ENCODE data around the gene TPD52L2.
"Not testable (repeated sequence)": the region's sequence is repeated elsewhere in the genome, so short reads cannot be mapped to it uniquely, and the experiment has no call there.

Gene TPD52L2

DNA sequence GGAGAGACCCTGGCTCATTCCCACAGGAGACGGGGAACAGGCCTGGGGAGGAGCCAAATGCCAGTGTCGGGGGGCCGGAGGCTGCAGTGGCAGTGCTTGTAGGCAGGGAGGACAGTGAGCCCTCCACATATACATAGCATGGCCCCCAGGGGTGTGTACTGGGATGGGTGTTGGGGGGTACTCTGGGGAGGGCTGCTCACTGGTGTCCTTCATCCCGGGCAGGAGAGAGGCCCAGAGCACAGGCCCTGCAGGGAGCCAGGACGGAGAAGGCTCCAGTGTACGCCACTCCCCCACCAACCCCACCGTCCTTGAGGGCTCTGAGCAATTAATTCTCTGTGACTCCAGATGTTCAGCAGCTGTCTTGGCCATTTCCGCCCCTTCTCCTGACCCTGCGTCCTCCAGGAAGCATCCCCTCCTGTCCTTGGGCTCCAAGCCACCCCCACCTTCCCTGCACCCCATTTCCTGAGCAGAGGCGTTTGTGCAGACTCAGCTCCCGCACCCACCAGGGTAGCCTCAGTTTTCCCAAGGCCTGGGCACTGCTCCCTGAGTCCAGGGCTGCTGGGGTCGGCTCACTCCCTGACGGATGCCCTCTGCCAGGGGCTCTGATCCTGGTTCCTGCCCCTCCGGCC is 7.2 kb upstream of the TPD52L2 start:
- DNase-seq = no peak

DNA sequence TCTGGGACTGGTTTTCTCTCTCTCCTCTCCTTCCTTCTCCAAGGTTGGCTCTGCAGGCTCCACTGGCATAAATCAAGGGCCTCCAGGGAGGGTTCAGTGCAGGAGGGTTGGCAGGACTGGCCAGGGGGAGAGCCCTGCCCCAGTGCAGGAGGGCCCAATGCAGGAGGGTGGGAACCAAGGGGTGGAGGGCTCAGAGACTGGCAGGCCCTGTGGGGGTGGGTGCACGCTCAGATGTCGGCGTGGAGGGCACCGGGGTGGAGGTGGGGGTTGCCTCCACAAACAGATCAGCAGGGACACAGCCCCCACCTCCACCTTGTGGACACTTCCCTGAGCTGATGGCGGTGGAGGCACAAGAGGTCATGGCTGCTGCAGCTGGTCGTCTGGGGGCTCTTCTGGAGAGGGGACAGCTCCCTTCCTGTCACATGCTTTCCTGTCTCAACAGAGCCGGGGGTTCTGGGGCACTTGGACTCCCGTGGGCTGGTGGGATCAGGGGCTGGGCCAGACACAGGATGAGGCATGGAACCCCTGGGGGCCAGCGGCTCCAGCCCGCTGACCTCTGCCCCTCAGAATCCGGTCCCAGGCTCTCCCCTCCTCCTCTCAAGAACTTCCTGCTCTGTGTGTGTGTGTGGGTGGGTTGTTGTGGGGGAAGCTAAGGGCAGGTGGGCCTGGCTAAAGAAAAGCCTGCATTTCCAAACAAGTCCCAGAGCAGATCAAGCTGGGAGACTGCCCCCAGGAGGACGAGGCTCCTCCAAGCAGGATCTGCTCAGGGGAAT is 6.5 kb upstream of the TPD52L2 start:
- no peak for DNase-seq

DNA sequence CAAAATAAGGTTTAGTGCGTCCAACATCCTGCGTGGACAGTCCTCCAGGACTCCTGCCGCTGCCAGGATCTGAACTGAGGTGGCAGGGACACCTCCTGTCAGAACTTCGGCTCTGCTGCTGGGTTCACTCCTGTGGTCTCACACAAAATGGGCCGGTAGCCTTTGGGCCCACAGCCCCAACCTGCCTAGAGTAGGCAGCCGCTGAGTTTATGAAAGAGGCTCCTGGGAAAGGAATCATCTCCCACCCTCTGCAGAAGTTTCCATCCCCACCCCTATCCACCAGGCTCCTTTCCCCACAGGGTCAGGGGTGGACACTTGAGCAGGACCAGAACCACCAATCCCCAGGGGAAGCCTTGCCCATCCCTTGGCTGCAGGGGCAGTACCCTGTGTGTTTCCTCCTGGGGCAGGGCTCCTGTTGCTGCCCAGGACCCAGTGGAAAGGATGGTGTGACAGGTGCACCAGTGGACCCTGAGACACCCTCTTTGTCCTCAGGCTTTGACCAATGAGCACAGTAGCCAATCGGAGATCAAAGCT is 5.8 kb upstream of the TPD52L2 start:
- DNase-seq = no peak

DNA sequence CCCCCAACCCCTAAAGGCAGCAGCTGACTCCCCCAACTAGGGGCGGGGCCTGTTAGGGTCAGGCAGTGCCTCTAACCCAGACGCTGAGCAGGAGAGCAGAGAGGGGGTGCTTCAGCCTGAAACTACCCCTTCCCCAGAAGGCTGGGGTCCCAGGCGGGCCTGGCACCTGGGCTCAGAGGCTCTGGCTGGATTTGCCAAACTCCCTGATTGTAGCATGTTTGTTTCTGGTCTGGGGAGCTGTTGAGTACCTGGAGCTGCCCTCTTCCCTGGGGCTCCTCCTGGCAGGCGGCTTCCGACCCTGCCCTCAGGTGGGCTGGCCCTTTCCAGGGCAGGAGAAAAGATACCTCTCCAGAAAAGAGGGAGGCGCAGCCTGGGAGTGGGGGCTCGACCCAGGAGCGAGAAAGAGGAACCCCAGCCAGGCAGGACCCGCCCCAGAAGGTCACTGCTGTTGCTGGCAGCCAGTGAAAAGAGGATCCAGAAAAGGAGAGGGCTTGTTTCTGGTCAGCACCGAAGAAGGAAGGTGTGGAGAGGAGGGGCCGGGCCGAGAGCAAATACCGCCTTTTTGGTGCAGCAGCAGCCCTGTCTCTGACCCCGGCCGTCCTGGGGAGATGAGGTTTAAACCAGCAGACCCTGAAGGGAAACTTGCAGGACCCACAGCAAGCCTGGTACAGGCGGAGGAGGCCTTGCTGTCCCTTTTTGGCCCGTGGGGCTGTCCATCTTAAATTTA is 4.6 kb upstream of the TPD52L2 start:
- DNase-seq = no peak

DNA sequence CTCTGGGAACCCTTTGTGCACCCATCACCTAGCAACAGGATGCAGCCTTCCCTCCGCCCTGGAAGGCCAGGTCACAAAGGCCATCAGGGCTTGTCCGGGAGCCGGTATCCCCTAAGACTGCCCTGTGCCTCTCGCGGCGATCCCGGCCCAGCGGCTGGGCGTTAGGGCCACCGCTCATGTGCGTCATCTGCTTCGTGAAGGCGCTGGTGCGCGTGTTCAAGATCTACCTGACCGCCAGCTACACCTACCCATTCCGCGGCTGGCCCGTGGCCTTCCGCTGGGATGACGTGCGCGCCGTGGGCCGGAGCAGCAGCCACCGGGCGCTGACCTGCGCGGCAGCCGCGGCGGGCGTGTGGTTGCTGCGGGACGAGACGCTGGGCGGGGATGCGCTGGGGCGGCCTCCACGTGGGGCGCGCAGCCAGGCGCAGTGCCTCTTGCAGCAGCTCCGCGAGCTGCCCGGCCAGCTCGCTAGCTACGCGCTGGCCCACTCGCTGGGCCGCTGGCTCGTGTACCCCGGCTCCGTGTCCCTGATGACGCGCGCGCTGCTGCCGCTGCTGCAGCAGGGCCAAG is 3.6 kb upstream of the TPD52L2 start, which contains the start of gene ABHD16B:
Gene ABHD16B, plus strand, starts transcription at position 134 of the 570 bp plus-strand sequence. Its CDS starts 43 bp downstream, at position 177.
- no peak for DNase-seq

DNA sequence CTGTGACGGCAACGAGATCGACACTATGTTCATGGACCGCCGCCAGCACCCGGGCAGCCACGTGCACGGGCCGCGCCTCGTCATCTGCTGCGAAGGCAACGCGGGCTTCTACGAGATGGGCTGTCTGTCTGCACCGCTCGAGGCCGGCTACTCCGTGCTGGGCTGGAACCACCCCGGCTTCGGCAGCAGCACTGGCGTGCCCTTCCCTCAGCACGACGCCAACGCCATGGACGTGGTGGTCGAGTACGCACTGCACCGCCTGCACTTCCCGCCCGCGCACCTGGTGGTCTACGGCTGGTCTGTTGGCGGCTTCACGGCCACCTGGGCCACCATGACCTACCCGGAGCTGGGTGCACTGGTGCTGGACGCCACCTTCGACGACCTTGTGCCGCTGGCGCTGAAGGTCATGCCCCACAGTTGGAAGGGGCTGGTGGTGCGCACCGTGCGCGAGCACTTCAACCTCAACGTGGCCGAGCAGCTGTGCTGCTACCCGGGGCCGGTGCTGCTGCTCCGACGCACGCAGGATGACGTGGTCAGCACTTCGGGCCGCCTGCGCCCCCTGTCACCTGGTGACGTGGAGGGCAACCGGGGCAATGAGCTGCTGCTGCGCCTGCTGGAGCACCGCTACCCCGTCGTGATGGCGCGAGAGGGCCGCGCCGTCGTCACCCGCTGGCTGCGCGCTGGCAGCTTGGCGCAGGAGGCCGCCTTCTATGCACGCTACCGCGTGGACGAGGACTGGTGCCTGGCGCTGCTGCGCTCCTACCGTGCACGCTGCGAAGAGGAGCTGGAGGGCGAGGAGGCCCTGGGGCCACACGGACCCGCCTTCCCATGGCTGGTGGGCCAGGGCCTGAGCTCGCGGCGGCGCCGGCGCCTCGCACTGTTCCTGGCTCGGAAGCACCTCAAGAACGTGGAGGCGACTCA is 2.8 kb upstream of the TPD52L2 start:
- no peak for DNase-seq

DNA sequence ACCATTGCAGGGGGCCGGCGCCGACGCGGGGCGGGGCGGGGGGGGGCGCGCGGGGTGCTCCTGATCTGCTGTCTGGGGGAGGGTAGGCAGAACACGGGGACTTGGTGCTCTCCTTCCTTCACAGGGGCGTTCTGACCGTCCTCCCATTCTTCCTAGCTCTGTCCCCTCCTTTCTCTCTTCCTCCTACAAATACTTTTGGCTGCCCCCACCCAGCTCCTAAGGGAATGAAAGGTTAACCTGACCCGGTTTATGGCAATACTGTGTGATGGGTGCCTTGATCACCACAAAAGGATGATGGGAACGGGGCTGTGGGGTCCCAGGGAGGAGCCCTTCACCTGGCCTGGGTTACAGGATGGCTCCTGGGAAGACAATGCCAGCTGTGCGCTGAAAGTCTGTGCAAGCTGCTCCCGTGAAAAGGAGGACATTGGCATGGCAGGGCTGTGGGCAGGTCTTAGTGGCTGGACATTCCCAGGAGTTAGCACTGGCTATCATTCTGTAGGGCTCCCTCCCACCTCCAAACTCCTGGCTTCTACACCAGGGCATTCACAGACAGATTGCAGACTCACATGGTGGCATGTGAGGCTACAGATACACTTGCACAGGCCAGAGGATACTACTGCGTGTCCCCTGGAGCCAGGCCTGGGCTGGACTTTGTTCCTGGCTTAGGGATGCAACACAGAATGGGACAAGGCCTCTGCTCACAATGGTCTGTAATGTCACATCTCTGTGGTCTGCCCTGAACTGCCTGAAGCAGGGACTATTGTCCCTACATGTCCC is 1.9 kb upstream of the TPD52L2 start:
- DNase-seq = no peak

DNA sequence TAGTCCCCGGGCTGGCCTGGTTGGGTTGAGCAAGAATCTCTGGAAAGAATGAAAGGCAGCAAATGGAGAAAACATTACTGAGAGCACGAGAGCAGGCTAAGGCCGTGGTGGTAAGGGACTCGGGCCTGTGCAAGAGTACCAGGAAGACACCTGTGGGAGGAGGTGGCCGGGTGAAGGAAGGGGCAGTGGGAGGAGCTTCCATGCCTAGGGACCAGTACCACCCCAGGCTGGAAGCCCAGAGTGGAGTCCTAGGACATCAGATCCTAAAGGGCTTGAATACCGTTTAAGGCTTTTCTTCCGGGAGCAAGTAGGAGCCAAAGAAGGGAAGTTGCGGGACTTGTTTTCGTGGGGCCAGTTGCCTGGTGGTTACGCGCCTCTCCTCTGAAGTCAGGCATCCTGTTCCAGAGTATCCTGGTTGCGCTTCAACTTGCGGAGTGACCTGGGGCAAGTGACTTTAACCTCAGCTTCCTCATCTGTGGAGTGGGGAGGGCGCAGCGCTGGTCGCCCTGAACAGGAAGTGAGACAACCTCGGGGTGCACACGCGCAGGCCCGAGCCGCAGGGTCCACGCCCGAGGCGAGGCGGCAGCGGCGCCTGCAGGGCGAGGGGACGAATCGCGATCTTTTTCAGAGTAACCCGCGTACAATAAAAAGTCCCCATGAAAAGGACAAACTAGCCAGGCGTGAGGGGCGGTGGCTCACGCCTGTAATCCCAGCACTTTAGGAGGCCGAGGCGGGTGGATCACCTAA is 1.1 kb upstream of the TPD52L2 start:
- DNase-seq = peak; percentile 67 to 78

DNA sequence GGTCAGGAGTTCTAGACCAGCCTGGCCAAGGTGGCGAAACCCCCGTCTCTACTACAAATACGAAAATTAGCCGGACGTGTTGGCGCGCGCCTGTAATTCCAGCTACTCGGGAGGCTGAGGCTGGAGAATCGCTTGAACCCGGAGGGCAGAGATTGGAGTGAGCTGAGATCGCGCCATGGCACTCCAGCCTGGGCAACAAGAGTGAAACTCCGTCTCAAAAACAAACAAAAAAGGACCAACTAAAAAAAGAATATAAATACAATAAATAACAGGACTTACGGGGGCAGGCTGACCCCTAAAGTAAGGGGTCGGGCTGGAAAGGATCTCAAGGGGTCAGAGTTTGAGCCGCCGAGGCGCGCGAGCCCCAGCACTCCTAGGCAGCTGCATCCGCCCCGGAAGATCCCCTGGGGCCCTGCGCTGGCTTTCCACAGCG is 509 bp upstream of the TPD52L2 start:
- no peak for DNase-seq

DNA sequence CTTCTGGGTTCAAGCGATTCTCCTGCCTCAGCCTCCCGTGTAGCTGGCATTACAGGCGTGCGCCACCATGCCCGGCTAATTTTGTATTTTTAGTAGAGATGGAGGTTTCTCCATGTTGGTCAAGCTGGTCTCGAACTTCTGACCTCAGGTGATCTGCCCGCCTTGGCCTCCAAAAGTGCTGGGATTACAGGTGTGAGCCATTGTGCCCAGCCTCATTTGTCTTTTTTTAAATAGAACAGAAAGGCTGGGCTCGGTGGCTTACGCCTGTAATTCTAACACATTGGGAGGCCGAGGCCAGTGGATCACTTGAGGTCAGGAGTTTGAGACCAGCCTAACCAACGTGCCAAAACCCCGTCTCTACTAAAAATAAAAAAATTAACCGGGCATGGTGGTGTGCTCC is 2.0 kb downstream of the TPD52L2 start:
- DNase-seq = not testable (repeated sequence)

DNA sequence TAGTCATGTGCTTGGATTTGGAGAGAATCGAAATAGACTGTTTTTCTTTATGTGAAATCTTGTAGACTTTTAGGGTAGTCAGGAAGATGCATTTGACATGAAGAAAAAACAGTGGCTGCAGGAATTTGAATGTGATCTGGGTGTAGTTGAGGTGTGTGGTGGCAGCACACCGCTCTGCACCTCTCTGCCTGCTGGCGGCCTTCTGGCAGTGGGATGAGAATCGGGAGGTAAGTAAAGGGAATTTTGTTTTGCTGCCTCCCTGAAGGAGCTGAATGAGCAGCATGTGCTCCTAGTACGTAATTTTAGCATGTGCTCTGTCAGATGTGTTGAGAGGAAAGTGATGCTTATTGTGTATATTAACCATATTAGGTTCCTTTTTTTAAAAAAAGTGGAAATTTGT is 3.2 kb downstream of the TPD52L2 start:
- no peak for DNase-seq

DNA sequence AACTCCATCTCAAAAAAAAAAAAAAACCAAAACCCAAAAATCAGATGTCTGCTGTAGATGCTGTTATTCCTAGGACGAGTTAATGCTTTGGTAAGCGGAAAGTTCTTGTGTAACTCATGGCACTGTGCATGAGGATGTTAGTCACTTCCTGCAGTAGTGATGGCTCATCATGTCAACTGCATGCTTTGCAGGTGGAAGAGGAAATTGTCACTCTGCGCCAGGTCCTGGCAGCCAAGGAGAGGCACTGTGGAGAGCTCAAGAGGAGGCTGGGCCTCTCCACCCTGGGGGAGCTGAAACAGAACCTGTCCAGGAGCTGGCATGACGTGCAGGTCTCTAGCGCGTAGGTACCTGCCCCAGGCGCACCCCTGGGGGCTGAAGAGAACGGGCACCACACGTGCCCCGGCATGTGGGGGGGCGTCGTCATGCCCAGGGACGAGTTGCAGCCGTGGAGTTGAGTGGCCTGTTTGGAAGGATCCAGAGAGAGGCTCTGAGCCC is 8.5 kb downstream of the TPD52L2 start:
- peak in 1 of 2 experiments; percentile 62 for DNase-seq

DNA sequence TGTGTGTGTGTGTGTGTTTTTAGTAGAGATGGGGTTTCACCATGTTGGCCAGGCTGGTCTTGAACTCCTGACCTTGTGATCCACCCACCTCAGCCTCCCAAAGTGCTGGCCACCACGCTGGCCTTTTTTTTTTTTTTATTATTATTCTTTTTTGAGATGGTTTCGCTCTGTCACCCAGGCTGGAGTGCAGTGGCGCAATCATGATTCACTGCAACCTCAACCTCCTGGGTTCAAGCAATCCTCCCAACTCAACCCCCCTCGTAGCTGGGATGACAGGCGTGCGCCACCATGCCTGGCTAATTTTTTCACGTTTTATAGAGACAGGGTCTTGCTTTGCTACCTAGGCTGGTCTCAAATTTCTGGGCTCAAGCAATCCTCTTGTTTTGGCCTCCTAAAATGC is 9.2 kb downstream of the TPD52L2 start:
- DNase-seq = not testable (repeated sequence)

DNA sequence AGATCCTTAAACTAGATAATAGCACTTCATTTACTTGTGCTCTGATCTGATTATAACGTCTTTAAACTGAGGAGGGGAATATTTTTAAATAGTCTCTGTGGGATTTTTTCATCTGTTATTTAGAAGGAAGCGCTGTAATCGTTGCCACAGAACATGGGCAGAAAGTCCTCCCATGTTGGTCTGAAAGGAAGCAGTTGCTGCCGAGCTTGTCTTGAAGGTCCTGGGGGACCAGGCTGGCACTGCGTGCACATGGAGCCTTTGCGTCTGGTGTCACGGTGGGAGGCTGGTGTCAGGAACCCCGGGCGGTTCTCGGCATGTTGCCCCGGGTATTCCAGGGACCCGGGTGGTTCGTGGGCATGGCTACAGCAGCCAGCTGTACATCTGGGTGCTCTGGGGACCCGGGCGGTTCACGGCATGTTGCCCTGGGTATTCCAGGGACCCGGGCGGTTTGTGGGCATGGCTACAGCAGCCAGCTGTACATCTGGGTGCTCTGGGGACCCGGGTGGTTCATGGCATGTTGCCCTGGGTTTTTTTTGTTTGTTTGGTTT is 11.5 kb downstream of the TPD52L2 start:
- DNase-seq = no peak

DNA sequence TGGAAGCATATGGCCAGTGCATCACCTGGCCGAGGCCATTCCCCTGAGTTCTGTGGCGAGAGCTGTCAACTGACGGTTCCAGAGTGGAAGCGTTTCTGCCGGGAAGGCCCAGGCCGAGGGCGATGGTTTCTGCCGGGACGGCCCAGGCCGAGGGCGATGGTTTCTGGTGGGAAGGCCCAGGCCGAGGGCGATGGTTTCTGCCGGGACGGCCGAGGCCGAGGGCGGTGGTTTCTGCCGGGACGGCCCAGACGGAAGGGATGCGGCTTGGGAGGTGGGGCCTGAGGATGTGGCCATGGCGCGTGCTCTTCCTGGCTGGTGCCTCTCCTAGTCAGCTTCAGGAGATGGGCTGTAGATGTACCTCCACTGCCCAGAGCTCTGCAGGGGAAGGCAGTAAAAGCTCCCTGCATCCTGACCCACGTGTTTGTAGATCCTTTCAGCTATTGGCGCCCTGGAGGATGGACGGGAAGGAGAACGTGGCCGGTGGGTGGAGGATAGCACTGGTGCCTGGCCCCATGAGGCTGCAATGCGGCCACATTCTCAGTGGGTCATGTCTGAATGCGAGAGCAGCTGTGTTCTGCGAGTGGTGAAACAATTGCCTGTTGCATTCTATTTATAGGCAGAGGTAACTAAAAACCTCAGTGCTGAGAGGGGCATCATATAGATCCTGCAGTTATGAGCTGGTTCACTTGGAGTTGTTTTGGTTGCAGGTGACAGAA is 12.8 kb downstream of the TPD52L2 start:
- DNase-seq = no peak

DNA sequence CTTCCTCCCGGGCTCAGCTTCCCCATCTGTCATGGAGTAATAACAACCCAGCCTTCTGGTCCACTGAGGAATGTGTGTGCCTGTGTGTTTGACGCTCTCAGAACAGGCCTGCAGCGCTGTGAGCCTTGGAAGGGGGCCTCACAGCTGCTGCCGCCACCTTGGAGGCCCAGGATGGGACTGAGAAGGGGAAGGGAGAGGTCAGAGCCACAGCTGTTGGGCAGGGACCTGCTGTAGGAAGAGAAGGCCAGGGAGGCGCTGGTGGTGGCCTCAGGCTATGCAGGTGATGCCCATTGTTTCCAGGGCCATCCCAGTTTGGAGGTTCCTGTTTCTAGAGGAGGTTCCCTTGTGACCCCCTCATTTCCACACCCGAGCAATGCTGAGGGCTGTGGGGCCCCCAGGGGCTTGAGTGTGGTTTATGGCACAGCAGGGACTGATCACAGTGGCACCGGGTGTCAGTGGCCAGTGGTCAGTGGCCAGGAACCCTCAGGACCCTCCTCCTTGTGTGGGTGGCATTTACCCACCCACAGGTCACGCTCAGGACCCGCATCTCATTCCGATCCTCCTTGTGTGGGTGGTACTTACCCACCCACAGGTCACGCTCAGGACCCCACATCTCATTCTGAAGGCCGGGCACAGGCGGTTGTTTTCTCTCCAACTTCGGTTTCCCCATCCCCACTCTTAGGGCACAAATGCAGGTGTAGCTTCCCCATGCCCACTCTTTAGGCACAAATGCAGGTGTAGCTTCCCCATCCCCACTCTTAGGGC is 14.0 kb downstream of the TPD52L2 start:
- no peak for DNase-seq

DNA sequence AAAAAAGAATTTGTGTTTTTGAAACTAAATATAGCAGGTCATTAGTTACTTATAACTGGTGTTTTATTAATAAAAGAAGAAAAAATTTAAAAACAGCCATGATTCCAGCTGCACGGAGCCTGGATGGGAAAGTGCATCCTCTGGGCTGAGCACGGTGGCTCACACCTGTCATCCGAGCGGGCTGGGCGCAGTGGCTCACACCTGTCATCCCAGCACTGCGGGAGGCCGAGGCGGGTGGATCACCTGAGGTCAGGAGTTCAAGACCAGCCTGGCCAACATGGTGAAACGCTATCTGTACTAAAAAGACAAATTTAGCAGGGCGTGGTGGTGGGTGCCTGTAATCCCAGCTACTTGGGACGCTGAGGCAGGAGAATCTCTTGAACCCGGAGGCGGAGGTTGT is 15.8 kb downstream of the TPD52L2 start:
- DNase-seq = not testable (repeated sequence)

DNA sequence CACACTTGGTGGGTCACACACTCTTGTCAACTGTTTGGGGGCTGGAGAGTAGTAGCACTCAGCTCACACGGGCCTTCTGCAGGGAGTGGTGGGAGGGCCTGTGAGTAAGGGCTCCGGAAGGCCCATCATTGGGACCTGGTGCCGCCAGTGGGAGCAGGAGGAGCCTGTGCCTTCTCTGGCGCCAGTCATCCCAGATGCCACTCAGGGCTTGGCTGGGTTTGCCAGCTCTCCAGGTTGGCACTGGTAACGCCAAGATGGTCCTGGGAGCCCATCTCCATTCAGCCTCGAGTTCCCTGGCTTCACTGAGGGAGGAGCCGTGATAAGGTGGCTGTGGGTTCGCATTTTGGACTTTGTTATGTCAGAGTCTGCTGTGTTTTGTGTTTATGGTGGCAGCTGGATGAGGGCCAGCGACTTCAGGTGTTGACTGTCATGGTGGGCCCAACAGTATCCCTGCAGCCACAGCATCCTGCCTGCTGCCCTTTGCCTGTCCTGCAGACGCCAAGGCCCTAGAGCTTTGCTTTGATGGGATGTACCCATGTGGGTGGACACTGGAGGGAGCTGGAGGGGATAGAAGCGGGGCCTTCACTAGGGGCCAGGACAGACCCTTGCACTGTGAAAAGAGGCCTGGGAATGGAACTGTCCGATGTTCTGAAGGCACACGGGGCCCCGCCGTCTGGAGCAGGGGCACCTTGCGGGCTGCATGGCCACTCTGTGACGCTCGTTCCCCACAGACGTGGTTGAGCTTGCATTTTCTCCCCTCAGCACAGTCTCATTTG is 16.6 kb downstream of the TPD52L2 start:
- no peak for DNase-seq
